Measurements from ENCODE around the gene TBC1D5.

The TBC1D5 gene

DNA sequence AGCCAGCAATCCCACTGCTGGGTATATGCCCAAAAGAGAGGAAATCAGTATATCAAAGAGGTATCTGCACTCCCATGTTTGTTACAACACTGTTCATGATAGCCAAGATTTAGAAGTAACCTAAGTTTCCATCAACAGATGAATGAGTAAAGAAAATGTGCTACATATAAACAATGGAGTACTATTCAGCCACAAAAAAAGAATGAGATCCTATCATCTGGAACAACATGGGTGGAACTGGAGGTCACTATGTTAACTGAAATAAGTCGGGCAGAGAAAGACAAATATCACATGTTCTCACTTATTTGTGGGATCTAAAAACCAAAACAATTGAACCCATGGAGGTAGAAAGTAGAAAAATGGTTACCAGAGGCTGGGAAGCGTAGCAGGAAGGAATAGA is 108.2 kb downstream of the TBC1D5 start:
- H3K4me3 ChIP-seq (replicated peaks; ENCODE audit: low read depth, low read length): no peak overlapping the region
- DNase-seq (ENCODE audit: low read depth): no peak
- TF ChIP-seq, protein P1, sequence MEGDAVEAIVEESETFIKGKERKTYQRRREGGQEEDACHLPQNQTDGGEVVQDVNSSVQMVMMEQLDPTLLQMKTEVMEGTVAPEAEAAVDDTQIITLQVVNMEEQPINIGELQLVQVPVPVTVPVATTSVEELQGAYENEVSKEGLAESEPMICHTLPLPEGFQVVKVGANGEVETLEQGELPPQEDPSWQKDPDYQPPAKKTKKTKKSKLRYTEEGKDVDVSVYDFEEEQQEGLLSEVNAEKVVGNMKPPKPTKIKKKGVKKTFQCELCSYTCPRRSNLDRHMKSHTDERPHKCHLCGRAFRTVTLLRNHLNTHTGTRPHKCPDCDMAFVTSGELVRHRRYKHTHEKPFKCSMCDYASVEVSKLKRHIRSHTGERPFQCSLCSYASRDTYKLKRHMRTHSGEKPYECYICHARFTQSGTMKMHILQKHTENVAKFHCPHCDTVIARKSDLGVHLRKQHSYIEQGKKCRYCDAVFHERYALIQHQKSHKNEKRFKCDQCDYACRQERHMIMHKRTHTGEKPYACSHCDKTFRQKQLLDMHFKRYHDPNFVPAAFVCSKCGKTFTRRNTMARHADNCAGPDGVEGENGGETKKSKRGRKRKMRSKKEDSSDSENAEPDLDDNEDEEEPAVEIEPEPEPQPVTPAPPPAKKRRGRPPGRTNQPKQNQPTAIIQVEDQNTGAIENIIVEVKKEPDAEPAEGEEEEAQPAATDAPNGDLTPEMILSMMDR (IDR thresholded peaks at IDR 0.05; ENCODE audit: low read length, missing control alignments): no peak

DNA sequence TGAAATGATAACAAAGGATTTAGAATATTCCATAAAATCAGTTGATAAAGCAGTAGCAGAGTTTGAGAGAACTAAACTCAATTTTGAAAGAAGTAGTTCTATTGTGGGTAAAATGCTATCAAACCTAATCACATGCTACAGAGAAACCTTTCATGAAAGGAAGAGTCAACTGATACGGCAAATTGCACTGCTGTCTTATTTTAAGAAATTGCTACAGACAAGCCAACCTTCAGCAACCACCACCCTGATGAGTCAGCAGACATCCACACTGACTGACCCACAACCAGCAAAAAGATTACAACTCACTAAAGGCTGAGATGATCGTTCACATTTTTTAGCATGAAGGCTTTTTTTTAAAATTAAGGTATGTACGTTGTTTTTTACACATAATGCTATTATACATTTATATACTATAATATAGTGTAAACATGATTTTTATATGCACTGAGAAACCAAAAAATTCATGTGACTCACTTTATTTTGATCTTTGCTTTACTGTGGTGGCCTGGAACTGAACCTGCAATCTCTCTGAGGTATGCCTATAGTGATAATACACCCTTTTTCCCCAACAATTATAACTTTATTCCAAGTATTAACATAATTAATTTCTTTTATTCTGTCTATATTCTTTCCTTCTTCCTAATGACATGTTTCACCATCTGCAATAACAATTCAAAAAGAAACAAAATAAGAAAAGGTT is 109.9 kb downstream of the TBC1D5 start:
- DNase-seq (ENCODE audit: low read depth): peak; percentile 70
- no peak overlapping the region for H3K4me3 ChIP-seq (replicated peaks; ENCODE audit: low read depth, low read length)
- TF ChIP-seq, protein P1 (IDR thresholded peaks at IDR 0.05; ENCODE audit: low read length, missing control alignments): no peak

DNA sequence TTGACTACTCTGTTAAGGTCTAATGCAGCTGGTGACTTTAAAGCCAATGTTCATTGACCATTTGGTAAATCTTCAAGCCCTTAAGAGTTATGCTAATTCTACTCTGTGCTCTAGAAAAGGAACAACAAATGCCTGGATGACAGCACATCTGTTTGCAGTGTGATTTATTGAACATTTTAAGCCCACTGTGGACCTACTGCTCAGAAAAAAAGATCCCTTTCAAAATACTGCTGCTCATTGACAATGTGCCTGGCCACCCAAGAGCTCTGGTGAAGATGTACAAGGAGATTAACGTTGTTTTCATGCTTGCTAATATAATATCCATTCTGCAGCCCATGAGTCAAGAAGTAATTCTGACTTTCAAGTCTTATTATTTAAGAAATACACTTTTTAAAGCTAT is 110.8 kb downstream of the TBC1D5 start:
- TF ChIP-seq, protein P1 (IDR thresholded peaks at IDR 0.05; ENCODE audit: low read length, missing control alignments): no peak
- no peak for DNase-seq (ENCODE audit: low read depth)
- no peak overlapping the region for H3K4me3 ChIP-seq (replicated peaks; ENCODE audit: low read depth, low read length)

DNA sequence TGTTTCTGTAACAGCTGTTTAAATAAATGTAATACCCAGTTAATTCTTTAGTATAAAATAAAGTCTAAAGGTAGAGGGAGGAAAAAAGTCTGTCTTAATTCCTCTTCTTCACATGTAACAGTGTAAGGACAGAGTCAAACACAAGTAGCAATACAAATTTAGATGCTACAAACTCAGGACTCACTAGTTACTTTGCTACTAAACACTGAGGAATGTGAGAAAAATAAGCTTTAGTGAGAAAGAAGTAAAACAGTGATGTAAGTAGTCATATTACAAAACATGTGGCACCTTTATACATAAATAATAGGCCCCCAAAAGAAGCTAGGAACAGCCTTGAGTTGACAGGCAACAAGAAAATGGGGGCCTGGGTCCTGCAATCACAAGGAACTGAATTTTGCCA is 113.0 kb downstream of the TBC1D5 start:
- DNase-seq (ENCODE audit: low read depth): no peak
- TF ChIP-seq, protein P1 (IDR thresholded peaks at IDR 0.05; ENCODE audit: low read length, missing control alignments): no peak
- H3K4me3 ChIP-seq (replicated peaks; ENCODE audit: low read depth, low read length): no peak overlapping the region

DNA sequence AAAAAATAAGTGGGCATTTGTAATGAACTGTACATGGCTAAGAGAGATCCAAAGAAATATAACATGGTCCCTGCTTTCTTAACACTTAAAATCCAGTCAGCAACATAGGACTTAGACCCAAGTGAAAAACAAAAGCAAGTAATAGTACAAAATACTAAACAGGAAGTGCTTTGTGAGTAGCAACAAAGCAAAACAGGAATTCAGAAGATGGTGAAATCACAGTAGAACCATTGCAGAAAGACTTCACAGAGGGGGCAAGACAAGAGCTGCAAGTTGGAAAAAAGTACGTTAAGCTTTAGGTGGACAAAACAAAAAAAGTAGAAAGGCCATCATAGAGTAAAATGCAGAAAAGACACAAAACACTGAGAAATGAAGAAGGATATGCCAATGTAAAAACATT is 116.0 kb downstream of the TBC1D5 start:
- H3K4me3 ChIP-seq (replicated peaks; ENCODE audit: low read depth, low read length): no peak overlapping the region
- peak; percentile 28 for DNase-seq (ENCODE audit: low read depth)
- TF ChIP-seq, protein P1 (IDR thresholded peaks at IDR 0.05; ENCODE audit: low read length, missing control alignments): no peak

DNA sequence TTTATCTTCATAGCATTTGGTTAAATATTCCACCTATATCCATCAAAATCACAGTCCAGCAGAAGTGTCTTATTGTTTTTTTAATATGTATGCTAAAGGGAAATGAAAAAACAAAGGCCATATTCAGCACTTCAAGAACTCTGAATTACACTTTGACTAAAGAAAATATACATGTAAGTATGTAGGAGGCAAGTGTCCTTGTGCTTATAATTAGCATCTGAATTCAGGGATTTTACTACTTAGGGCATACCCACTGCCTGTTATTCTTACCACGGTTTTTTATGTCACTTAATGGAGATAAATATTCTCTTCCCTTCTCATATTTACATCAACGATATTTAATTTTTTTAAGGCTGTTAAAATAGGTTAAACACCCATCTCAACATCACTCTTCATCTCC is 117.3 kb downstream of the TBC1D5 start:
- no peak for DNase-seq (ENCODE audit: low read depth)
- TF ChIP-seq, protein P1 (IDR thresholded peaks at IDR 0.05; ENCODE audit: low read length, missing control alignments): no peak
- H3K4me3 ChIP-seq (replicated peaks; ENCODE audit: low read depth, low read length): no peak overlapping the region

DNA sequence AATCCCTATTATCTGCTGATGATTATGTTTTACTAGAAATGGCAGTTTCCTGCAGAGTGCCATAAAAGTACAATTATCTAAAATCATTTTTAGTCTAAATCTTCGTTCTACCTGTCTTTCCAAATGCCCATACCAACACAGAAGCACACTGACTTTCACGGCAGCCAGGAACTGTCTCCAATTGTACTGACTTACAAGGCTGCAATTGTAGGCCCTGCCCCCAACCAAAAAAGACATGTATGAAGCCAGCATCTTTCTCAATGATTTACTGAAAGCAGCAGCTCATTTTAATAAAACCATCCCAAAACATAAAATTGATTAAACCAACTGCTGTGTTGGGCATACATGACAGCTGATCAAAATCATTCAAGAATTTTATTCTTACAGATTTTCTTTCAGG is 119.0 kb downstream of the TBC1D5 start:
- TF ChIP-seq, protein P1 (IDR thresholded peaks at IDR 0.05; ENCODE audit: low read length, missing control alignments): no peak
- no peak overlapping the region for H3K4me3 ChIP-seq (replicated peaks; ENCODE audit: low read depth, low read length)
- no peak for DNase-seq (ENCODE audit: low read depth)

All from fibroblast of pulmonary artery (primary cell).